Fibroblast of the aortic adventitia (primary cell): Measurements from ENCODE around the gene CUL3. TPM values are rescaled to one million over a fixed set of nuclear protein-coding genes. Genes with fewer than 3 reads are reported as not detected.

Experiments used
- DNase-seq: peaks from one replicate; pipeline ENCODE4 v3.0.0-alpha.2; 2010; ENCODE audit warnings: low read depth
- H3K4me3 ChIP-seq: 2 replicates; pipeline ENCODE4 v1.5.1; 2011; ENCODE audit warnings: low read depth, mild to moderate bottlenecking, control low read depth, low read length, moderate library complexity
- CTCF ChIP-seq: IDR thresholded peaks from 2 replicates; pipeline ENCODE4 v1.5.1; 2011; ENCODE audit warnings: mild to moderate bottlenecking, low read length, control low read depth, inconsistent platforms; ENCODE audit not compliant: insufficient read depth
- total RNA-seq: library from RNA; depleted of rRNA; stranded (reverse); fragments of >200 nt; gene quantifications from 2 replicates; pipeline ENCODE4 v1.2.3, GENCODE V29; 2012; ENCODE audit warnings: low replicate concordance

The CUL3 gene
- total RNA-seq, 1 donor = 75.7 TPM

- TF ChIP-seq CTCF = no peak
- H3K4me3 ChIP-seq = no peak overlapping the region
- DNase-seq = no peak
These were observed 156.2 kb downstream of the CUL3 start for GRCh38 chr2:224428787-224429440.

GRCh38 chr2:224427471-224427870 is 157.7 kb downstream of the CUL3 start:
- TF ChIP-seq CTCF = no peak
- H3K4me3 ChIP-seq = no peak overlapping the region
- DNase-seq = no peak

GRCh38 chr2:224426656-224427055 is 158.5 kb downstream of the CUL3 start:
- H3K4me3 ChIP-seq = no peak overlapping the region
- TF ChIP-seq CTCF = no peak
- no peak for DNase-seq

- TF ChIP-seq CTCF = no peak
- no peak for DNase-seq
- no peak overlapping the region for H3K4me3 ChIP-seq
These were observed 164.1 kb downstream of the CUL3 start for GRCh38 chr2:224421065-224421464.

Other genes with a start within 250 kb of the CUL3 start
- under 0.01 and 1.2 TPM in 2 replicates for gene FAM124B, start 183.3 kb downstream of the CUL3 start, total RNA-seq
- gene CCDC195, start 131.0 kb upstream of the CUL3 start, total RNA-seq = not detected in 2 replicates